Measurements from ENCODE around the gene UNC5B. TPM values are rescaled to one million over a fixed set of nuclear protein-coding genes. Genes with fewer than 3 reads are reported as not detected.

UNC5B gene
- total RNA-seq, 1 experiment from 2014 or later = 49.6 TPM

DNA sequence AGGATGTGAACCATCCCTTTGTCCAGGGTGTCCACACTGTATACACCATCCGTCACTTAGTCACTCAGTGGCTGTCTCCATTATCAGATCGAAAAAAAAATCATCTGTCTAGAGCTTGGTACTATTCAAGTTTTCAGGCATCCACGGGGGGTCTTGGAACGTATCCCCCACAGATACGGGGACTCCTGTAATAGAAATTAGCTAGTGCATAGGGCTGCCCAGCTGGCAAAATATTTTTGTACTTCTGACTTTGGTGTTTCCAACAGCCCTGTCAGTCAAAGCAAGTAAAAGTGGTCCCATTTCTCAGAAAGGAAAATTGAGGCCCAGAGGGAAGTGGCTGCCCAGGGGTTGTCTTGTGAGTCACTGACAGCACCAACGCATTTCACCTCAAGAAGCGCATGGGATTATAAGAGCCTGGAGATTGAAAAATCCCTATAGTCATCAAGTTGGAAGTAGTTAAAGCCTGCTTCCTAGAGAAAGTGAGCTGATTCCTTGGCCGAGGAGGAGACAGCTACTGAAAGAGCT lies 54.6 kb downstream of the UNC5B start:
- ChIA-PET POLR2A (interaction anchor here (2.5 kb wide), 1 partner anchor 50 kb away, joined by 10 read pairs; no protein-coding TSS in a partner anchor), CTCF (interaction anchor here (0.5 to 4.8 kb wide), 7 partner anchors 9 to 738 kb away, joined by 3 to 67 read pairs (median 11); no protein-coding TSS in a partner anchor)
- H3K27me3 Mint-ChIP-seq (ENCODE audit: low read depth) = no peaks in the 10 kb centered on the region
- no peaks in the 10 kb centered on the region for H3K9me3 Mint-ChIP-seq
- no peak overlapping the region for H3K4me3 Mint-ChIP-seq
- ATAC-seq (no peak), DNase-seq (ENCODE audit: low spot score) (no peak)
- peaks cover 80% of the 10 kb centered on the region for H3K4me1 Mint-ChIP-seq
- H3K27ac Mint-ChIP-seq = peak overlapping the region; percentile 33; the same call in 1 of the 2 replicates
- TF ChIP-seq JAZF1 (CRISPR knock-in tag; IDR thresholded peaks at IDR 0.05) (no peak), IRF2 (CRISPR knock-in tag; IDR thresholded peaks at IDR 0.05; ENCODE audit: borderline replicate concordance, low read depth) (no peak), ZBTB43 (CRISPR knock-in tag; IDR thresholded peaks at IDR 0.05) (no peak), RORB (CRISPR knock-in tag; IDR thresholded peaks at IDR 0.05) (no peak), PREB (CRISPR knock-in tag; IDR thresholded peaks at IDR 0.05; ENCODE audit: borderline replicate concordance) (no peak), JUN (CRISPR knock-in tag; IDR thresholded peaks at IDR 0.05) (no peak), ZNF671 (CRISPR knock-in tag; IDR thresholded peaks at IDR 0.05) (no peak), NFATC4 (CRISPR knock-in tag; IDR thresholded peaks at IDR 0.05) (no peak), ZNF317 (CRISPR knock-in tag; IDR thresholded peaks at IDR 0.05; ENCODE audit: borderline replicate concordance, low read depth) (no peak)
- TF ChIP-seq, protein P1, sequence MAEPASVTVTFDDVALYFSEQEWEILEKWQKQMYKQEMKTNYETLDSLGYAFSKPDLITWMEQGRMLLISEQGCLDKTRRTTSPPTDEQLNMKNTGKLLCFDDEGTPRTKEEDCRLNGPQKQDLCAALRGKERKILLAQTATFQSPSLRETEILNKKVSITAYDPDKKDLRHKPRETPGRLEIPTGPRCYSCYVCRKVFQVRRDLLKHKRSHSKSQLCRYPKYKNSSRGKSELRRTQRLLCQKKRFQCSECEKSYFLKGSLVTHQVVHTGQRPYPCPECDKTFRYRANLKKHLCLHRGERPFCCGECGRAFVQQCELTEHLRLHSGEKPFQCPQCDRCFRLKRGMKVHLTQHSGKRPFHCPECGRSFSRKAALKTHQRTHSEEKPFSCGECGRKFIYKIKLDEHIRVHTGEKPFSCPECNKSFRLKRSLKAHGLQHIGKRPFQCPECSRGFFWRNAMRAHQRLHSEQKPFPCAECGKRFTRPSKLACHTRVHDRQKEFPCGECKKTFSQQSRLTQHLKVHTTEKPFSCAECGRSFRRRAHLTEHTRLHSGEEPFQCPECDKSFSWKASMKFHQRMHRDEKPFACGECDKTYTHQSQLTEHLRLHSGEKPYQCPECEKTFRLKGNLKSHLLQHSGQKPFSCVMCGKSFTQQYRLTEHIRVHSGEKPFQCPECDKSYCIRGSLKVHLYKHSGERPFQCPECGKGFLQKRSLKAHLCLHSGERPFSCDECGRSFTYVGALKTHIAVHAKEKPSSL (CRISPR knock-in tag; conservative IDR thresholded peaks at IDR 0.05) = no peak
- TF ChIP-seq, protein P2, sequence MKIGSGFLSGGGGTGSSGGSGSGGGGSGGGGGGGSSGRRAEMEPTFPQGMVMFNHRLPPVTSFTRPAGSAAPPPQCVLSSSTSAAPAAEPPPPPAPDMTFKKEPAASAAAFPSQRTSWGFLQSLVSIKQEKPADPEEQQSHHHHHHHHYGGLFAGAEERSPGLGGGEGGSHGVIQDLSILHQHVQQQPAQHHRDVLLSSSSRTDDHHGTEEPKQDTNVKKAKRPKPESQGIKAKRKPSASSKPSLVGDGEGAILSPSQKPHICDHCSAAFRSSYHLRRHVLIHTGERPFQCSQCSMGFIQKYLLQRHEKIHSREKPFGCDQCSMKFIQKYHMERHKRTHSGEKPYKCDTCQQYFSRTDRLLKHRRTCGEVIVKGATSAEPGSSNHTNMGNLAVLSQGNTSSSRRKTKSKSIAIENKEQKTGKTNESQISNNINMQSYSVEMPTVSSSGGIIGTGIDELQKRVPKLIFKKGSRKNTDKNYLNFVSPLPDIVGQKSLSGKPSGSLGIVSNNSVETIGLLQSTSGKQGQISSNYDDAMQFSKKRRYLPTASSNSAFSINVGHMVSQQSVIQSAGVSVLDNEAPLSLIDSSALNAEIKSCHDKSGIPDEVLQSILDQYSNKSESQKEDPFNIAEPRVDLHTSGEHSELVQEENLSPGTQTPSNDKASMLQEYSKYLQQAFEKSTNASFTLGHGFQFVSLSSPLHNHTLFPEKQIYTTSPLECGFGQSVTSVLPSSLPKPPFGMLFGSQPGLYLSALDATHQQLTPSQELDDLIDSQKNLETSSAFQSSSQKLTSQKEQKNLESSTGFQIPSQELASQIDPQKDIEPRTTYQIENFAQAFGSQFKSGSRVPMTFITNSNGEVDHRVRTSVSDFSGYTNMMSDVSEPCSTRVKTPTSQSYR (CRISPR knock-in tag; IDR thresholded peaks at IDR 0.05) = no peak
- H3K36me3 Mint-ChIP-seq = no peaks in the 10 kb centered on the region

DNA sequence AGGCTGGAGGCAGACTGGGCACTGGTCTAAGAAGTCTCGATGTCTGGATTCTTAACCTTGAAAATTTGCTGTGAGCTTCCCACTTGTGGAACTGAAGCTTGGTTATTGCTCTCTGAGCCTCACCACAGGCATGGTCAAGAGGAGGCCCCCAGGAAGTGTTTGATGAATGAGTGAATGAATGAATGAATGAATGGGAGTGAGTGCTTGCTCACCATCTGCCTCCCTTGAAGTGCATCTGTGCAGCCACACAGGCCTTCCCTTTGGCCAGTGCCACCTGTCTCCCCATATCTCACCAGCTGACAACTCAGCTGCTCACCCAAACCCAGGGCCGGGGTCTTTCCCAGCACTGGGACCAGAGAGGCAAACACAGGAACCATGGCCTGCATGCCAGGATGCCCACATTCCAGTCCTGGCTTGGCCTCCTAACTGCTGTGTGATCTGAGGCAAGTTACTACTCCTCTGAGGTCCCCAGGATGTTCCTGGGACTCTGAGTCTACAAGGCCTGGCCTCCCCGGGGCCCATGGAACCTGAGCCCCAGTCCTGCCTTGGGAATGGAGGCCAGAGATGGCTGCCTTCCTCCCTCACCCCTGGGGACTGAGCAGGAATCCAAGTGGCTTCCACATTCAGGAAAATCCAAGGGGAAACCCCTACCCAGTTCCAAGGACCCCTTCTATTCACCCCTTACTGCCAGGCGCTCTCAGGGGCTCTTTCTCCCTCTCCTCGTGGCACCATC lies 55.3 kb downstream of the UNC5B start:
- peak overlapping the region; percentile 33; the same call in 1 of the 2 replicates for H3K27ac Mint-ChIP-seq
- no peak for TF ChIP-seq AFF4 (CRISPR knock-in tag; IDR thresholded peaks at IDR 0.05; ENCODE audit: borderline replicate concordance)
- TF ChIP-seq, protein P3, sequence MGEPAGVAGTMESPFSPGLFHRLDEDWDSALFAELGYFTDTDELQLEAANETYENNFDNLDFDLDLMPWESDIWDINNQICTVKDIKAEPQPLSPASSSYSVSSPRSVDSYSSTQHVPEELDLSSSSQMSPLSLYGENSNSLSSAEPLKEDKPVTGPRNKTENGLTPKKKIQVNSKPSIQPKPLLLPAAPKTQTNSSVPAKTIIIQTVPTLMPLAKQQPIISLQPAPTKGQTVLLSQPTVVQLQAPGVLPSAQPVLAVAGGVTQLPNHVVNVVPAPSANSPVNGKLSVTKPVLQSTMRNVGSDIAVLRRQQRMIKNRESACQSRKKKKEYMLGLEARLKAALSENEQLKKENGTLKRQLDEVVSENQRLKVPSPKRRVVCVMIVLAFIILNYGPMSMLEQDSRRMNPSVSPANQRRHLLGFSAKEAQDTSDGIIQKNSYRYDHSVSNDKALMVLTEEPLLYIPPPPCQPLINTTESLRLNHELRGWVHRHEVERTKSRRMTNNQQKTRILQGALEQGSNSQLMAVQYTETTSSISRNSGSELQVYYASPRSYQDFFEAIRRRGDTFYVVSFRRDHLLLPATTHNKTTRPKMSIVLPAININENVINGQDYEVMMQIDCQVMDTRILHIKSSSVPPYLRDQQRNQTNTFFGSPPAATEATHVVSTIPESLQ (CRISPR knock-in tag; IDR thresholded peaks at IDR 0.05) = no peak
- TF ChIP-seq MAX (CRISPR knock-in tag; IDR thresholded peaks at IDR 0.05) = no peak

More for the DNA sequence above, 55.3 kb downstream of the UNC5B start:
- CTCF ChIA-PET = interaction anchor here (0.5 to 4.8 kb wide), 17 partner anchors 8 to 739 kb away, joined by 3 to 67 read pairs (median 5); partner anchors contain the start of gene SLC29A3
- POLR2A ChIA-PET = interaction anchor here (2.5 kb wide), 1 partner anchor 51 kb away, joined by 10 read pairs; no protein-coding TSS in a partner anchor
- Mint-ChIP-seq H3K4me1 (peaks cover 76% of the 10 kb centered on the region), H3K9me3 (no peaks in the 10 kb centered on the region), H3K4me3 (no peak overlapping the region), H3K27me3 (ENCODE audit: low read depth) (no peaks in the 10 kb centered on the region), H3K36me3 (no peaks in the 10 kb centered on the region)
- DNase-seq (ENCODE audit: low spot score) (no peak), ATAC-seq (no peak)

Measured in WTC11 (cell line).